ENCODE results near the gene RCL1. TPM values are rescaled to one million over a fixed set of nuclear protein-coding genes. Genes with fewer than 3 reads are reported as not detected.
"Not testable (repeated sequence)": the region's sequence is repeated elsewhere in the genome, so short reads cannot be mapped to it uniquely, and the experiment has no call there.

RCL1 gene
- polyA plus RNA-seq, 6 donors from 2014 or later: 27.1 to 34.3 (median 29.8) TPM

GRCh38 chr9:4792054-4792571, 631 bp upstream of the RCL1 start:
- DNase-seq (no peak), ATAC-seq (ENCODE audit: low read depth in 2 of 2) (peak; percentile 22 to 28)
- peak overlapping the region in 5 of 6 donors; percentile 64 to 93 (median 74) for H3K27ac Mint-ChIP-seq
- peaks cover 0 to 17% (median 8%) of the 10 kb centered on the region in 3 donors for H3K27me3 Mint-ChIP-seq
- H3K9me3 Mint-ChIP-seq: no peaks in the 10 kb centered on the region
- peaks cover 23 to 39% (median 33%) of the 10 kb centered on the region in 3 donors for H3K4me1 Mint-ChIP-seq
- peak overlapping the region; percentile 86 to 100 (median 97) for H3K4me3 Mint-ChIP-seq
- no peaks in the 10 kb centered on the region for H3K36me3 Mint-ChIP-seq

GRCh38 chr9:4793459-4794395, 983 bp downstream of the RCL1 start:
- H3K4me1 Mint-ChIP-seq: peaks cover 38 to 54% (median 47%) of the 10 kb centered on the region in 3 donors
- peak overlapping the region; percentile 86 to 100 (median 97) for H3K4me3 Mint-ChIP-seq
- ATAC-seq (ENCODE audit: low read depth in 2 of 2) (no peak), DNase-seq (no peak)
- H3K9me3 Mint-ChIP-seq: no peaks in the 10 kb centered on the region
- peaks cover 0 to under 1% (median 0%) of the 10 kb centered on the region in 3 donors for H3K27me3 Mint-ChIP-seq
- peak overlapping the region; percentile 39 to 99 (median 48) for H3K27ac Mint-ChIP-seq
- H3K36me3 Mint-ChIP-seq: no peaks in the 10 kb centered on the region

GRCh38 chr9:4794691-4795090, 1.9 kb downstream of the RCL1 start:
- DNase-seq (no peak), ATAC-seq (ENCODE audit: low read depth in 2 of 2) (no peak)
- no peaks in the 10 kb centered on the region for H3K9me3 Mint-ChIP-seq
- H3K27ac Mint-ChIP-seq: peak overlapping the region in 3 of 6 donors; percentile 21 to 73 (median 42)
- H3K4me1 Mint-ChIP-seq: peaks cover 47 to 61% (median 57%) of the 10 kb centered on the region in 3 donors
- no peaks in the 10 kb centered on the region for H3K36me3 Mint-ChIP-seq
- H3K27me3 Mint-ChIP-seq: no peaks in the 10 kb centered on the region
- H3K4me3 Mint-ChIP-seq: peak overlapping the region in 6 of 8 donors; percentile 53 to 97 (median 95)

- Mint-ChIP-seq H3K4me1 (peaks cover 47 to 61% (median 59%) of the 10 kb centered on the region in 3 donors), H3K27ac (peak overlapping the region in 1 of 6 donors; percentile 21), H3K4me3 (peak overlapping the region in 5 of 8 donors; percentile 29 to 97 (median 58))
- not testable (repeated sequence) for H3K27me3 Mint-ChIP-seq; H3K9me3 Mint-ChIP-seq; DNase-seq; H3K36me3 Mint-ChIP-seq; ATAC-seq (ENCODE audit: low read depth in 2 of 2)
Observed at GRCh38 chr9:4795108-4795507, 2.4 kb downstream of the RCL1 start.

- ATAC-seq (ENCODE audit: low read depth in 2 of 2): no peak
- Mint-ChIP-seq H3K27ac (no peak overlapping the region), H3K9me3 (no peaks in the 10 kb centered on the region), H3K36me3 (no peaks in the 10 kb centered on the region), H3K4me1 (peaks cover 45 to 70% (median 66%) of the 10 kb centered on the region in 3 donors), H3K27me3 (no peaks in the 10 kb centered on the region), H3K4me3 (no peak overlapping the region)
- no peak for DNase-seq
Observed at GRCh38 chr9:4796530-4796929, 3.8 kb downstream of the RCL1 start.

GRCh38 chr9:4796988-4797853, 4.5 kb downstream of the RCL1 start:
- H3K9me3 Mint-ChIP-seq: no peaks in the 10 kb centered on the region
- no peaks in the 10 kb centered on the region for H3K27me3 Mint-ChIP-seq
- no peak for DNase-seq
- H3K36me3 Mint-ChIP-seq: no peaks in the 10 kb centered on the region
- H3K4me1 Mint-ChIP-seq: peaks cover 40 to 63% (median 59%) of the 10 kb centered on the region in 3 donors
- H3K4me3 Mint-ChIP-seq: peak overlapping the region in 7 of 8 donors; percentile 54 to 84 (median 66)
- ATAC-seq (ENCODE audit: low read depth in 2 of 2): no peak
- peak overlapping the region in 5 of 6 donors; percentile 38 to 94 (median 52) for H3K27ac Mint-ChIP-seq

- Mint-ChIP-seq H3K27me3 (no peaks in the 10 kb centered on the region), H3K9me3 (no peaks in the 10 kb centered on the region), H3K36me3 (no peaks in the 10 kb centered on the region), H3K4me3 (peak overlapping the region; percentile 49 to 84 (median 60)), H3K27ac (peak overlapping the region; percentile 38 to 94 (median 54)), H3K4me1 (peaks cover 40 to 63% (median 61%) of the 10 kb centered on the region in 3 donors)
- peak; percentile 29 for DNase-seq
- peak; percentile 14 to 32 for ATAC-seq (ENCODE audit: low read depth in 2 of 2)
Observed at GRCh38 chr9:4797854-4798150, 5.1 kb downstream of the RCL1 start.

- peaks cover 45 to 68% (median 67%) of the 10 kb centered on the region in 3 donors for H3K4me1 Mint-ChIP-seq
- DNase-seq (no peak), ATAC-seq (ENCODE audit: low read depth in 2 of 2) (no peak)
- H3K36me3 Mint-ChIP-seq: no peaks in the 10 kb centered on the region
- peak overlapping the region; percentile 49 to 84 (median 60) for H3K4me3 Mint-ChIP-seq
- no peaks in the 10 kb centered on the region for H3K9me3 Mint-ChIP-seq
- H3K27me3 Mint-ChIP-seq: no peaks in the 10 kb centered on the region
- peak overlapping the region; percentile 45 to 94 (median 76) for H3K27ac Mint-ChIP-seq
Observed at GRCh38 chr9:4798281-4799032, 5.7 kb downstream of the RCL1 start.

GRCh38 chr9:4799033-4799430, 6.3 kb downstream of the RCL1 start:
- peak overlapping the region in 2 of 6 donors; percentile 75 to 86 for H3K27ac Mint-ChIP-seq
- no peaks in the 10 kb centered on the region for H3K36me3 Mint-ChIP-seq
- no peaks in the 10 kb centered on the region for H3K9me3 Mint-ChIP-seq
- DNase-seq (no peak), ATAC-seq (ENCODE audit: low read depth in 2 of 2) (no peak)
- H3K4me1 Mint-ChIP-seq: peaks cover 47 to 68% (median 67%) of the 10 kb centered on the region in 3 donors
- H3K4me3 Mint-ChIP-seq: peak overlapping the region in 5 of 8 donors; percentile 13 to 78 (median 23)
- H3K27me3 Mint-ChIP-seq: no peaks in the 10 kb centered on the region

- ATAC-seq (ENCODE audit: low read depth in 2 of 2): no peak
- H3K36me3 Mint-ChIP-seq: no peaks in the 10 kb centered on the region
- peak overlapping the region in 1 of 8 donors; percentile 26 for H3K4me3 Mint-ChIP-seq
- no peaks in the 10 kb centered on the region for H3K27me3 Mint-ChIP-seq
- no peak overlapping the region for H3K27ac Mint-ChIP-seq
- H3K4me1 Mint-ChIP-seq: peaks cover 45 to 65% (median 61%) of the 10 kb centered on the region in 3 donors
- DNase-seq: no peak
- H3K9me3 Mint-ChIP-seq: no peaks in the 10 kb centered on the region
Observed at GRCh38 chr9:4799775-4800174, 7.0 kb downstream of the RCL1 start.

- Mint-ChIP-seq H3K9me3 (peaks cover 3 to 11% (median 8%) of the 10 kb centered on the region in 7 donors), H3K4me1 (peaks cover 45 to 58% (median 57%) of the 10 kb centered on the region in 3 donors), H3K27me3 (no peaks in the 10 kb centered on the region), H3K36me3 (peaks cover 2 to 8% of the 10 kb centered on the region in 2 donors), H3K4me3 (no peak overlapping the region), H3K27ac (no peak overlapping the region)
- DNase-seq (no peak), ATAC-seq (ENCODE audit: low read depth in 2 of 2) (no peak)
Observed at GRCh38 chr9:4801156-4801555, 8.4 kb downstream of the RCL1 start.

- H3K36me3 Mint-ChIP-seq: peaks cover 12 to 15% of the 10 kb centered on the region in 2 donors
- no peaks in the 10 kb centered on the region for H3K27me3 Mint-ChIP-seq
- DNase-seq (no peak), ATAC-seq (ENCODE audit: low read depth in 2 of 2) (no peak)
- H3K27ac Mint-ChIP-seq: peak overlapping the region in 1 of 6 donors; percentile 34
- no peak overlapping the region for H3K4me3 Mint-ChIP-seq
- peaks cover 5 to 29% (median 22%) of the 10 kb centered on the region in 7 donors for H3K9me3 Mint-ChIP-seq
- H3K4me1 Mint-ChIP-seq: peaks cover 41 to 51% (median 50%) of the 10 kb centered on the region in 3 donors
Observed at GRCh38 chr9:4803670-4804530, 11.2 kb downstream of the RCL1 start.

All from naive B cell (primary cell).